Uterus (tissue), 2 donors: ENCODE measurements around the gene BAIAP2.

Experiments used
- POLR2A ChIP-seq, 2 donors: fragments of 450-650 bp; IDR thresholded peaks; one replicate each; pipeline ENCODE4 v1.6.1; 2016; ENCODE audit warnings: antibody characterized with exemption in 2 of 2, mild to moderate bottlenecking in 1 of 2, moderate library complexity in 1 of 2
- TF ChIP-seq, protein P1 (sequence below), 4 experiments: fragments of 200-600 bp in 2 of 4; fragments of 450-650 bp in 2 of 4; sonication (generic) in 2 of 4; IDR thresholded peaks; one replicate each; pipeline ENCODE4 v1.5.1; 2016 to 2019; ENCODE audit warnings: antibody characterized with exemption in 4 of 4, mild to moderate bottlenecking in 2 of 4, moderate library complexity in 1 of 4

DNA sequence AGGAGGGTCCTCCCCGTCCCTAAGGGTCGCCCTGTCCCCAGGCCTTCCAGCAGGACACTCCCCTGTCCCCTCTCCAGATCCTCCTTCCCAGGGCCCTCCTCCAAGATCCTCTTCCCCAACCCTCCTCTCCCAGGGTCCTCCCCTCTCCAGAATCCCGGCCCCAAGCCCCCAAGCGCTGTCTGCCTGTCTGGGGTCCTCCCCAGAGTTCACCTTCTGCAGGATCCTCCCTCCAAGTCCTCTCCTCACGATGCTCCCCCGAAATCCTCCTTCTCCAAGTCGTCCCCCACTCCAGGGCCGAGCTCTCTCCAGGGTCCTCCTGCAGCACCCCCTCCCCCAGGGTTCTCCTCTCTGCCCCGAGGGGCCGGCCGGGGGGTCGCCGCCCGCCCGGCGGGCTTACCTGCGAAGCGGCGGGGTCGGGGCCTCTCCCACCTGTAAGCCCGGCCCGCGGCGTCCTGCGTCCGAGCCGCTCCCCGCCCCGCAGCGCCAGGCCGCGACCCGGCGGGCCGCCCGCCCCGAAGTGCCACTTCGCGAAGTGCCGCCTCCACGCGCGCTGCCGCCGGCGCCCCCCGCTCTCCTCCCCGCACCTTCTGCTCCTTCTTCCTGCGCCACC lies 678 bp upstream of the BAIAP2 start:
- TF ChIP-seq POLR2A (IDR thresholded peaks at IDR 0.05): no peak
- TF ChIP-seq, protein P1, sequence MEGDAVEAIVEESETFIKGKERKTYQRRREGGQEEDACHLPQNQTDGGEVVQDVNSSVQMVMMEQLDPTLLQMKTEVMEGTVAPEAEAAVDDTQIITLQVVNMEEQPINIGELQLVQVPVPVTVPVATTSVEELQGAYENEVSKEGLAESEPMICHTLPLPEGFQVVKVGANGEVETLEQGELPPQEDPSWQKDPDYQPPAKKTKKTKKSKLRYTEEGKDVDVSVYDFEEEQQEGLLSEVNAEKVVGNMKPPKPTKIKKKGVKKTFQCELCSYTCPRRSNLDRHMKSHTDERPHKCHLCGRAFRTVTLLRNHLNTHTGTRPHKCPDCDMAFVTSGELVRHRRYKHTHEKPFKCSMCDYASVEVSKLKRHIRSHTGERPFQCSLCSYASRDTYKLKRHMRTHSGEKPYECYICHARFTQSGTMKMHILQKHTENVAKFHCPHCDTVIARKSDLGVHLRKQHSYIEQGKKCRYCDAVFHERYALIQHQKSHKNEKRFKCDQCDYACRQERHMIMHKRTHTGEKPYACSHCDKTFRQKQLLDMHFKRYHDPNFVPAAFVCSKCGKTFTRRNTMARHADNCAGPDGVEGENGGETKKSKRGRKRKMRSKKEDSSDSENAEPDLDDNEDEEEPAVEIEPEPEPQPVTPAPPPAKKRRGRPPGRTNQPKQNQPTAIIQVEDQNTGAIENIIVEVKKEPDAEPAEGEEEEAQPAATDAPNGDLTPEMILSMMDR (IDR thresholded peaks at IDR 0.05): no peak
